HG02571 (cell line): ENCODE data around the gene SULF2.

Experiments used
- ATAC-seq: cut with Tn5 transposase; IDR thresholded peaks from one replicate; pipeline ENCODE4 v1.9.1; 2021; ENCODE audit warnings: mild to moderate bottlenecking, moderate library complexity; ENCODE audit not compliant: unreplicated experiment

The SULF2 gene

GRCh38 chr20:47785854-47786764, 828 bp upstream of the SULF2 start:
- ATAC-seq = no peak

- no peak for ATAC-seq
These were observed 526 bp downstream of the SULF2 start for GRCh38 chr20:47784599-47785310.

GRCh38 chr20:47783828-47784598, 1.3 kb downstream of the SULF2 start:
- ATAC-seq = no peak

GRCh38 chr20:47782920-47783552, 2.2 kb downstream of the SULF2 start:
- no peak for ATAC-seq

- ATAC-seq = no peak
These were observed 3.2 kb downstream of the SULF2 start for GRCh38 chr20:47782076-47782475.

- ATAC-seq = no peak
These were observed 3.6 kb downstream of the SULF2 start for GRCh38 chr20:47781632-47782031.

- ATAC-seq = no peak
These were observed 4.4 kb downstream of the SULF2 start for GRCh38 chr20:47780720-47781389.

- ATAC-seq = no peak
These were observed 6.6 kb downstream of the SULF2 start for GRCh38 chr20:47778398-47779354.

GRCh38 chr20:47777220-47777619, 8.1 kb downstream of the SULF2 start:
- ATAC-seq = no peak

GRCh38 chr20:47776639-47777038, 8.6 kb downstream of the SULF2 start:
- ATAC-seq = no peak

GRCh38 chr20:47775841-47776240, 9.4 kb downstream of the SULF2 start:
- no peak for ATAC-seq

- no peak for ATAC-seq
These were observed 10.2 kb downstream of the SULF2 start for GRCh38 chr20:47775039-47775438.

GRCh38 chr20:47774131-47774777, 11.0 kb downstream of the SULF2 start:
- ATAC-seq = no peak

- no peak for ATAC-seq
These were observed 11.9 kb downstream of the SULF2 start for GRCh38 chr20:47773371-47773786.

GRCh38 chr20:47770935-47771334, 14.3 kb downstream of the SULF2 start:
- no peak for ATAC-seq

GRCh38 chr20:47768016-47768824, 17.1 kb downstream of the SULF2 start:
- no peak for ATAC-seq

- no peak for ATAC-seq
These were observed 19.3 kb downstream of the SULF2 start for GRCh38 chr20:47765691-47766594.
